Esophagus squamous epithelium (tissue), 4 donors: ENCODE results near the gene LCA5.

Source experiments
- POLR2A ChIP-seq, 4 donors: fragments of 450-650 bp; IDR thresholded peaks; one replicate each; pipeline ENCODE4 v1.6.1; 2017; ENCODE audit warnings: antibody characterized with exemption in 4 of 4, mild to moderate bottlenecking in 4 of 4, moderate library complexity in 3 of 4
- TF ChIP-seq, protein P1 (sequence below), 6 experiments: fragments of 450-650 bp in 4 of 6; fragments of 200-600 bp in 2 of 6; sonication (generic) in 2 of 6; IDR thresholded peaks; one replicate each; pipeline ENCODE4 v1.5.1; 2016 to 2019; ENCODE audit warnings: antibody characterized with exemption in 6 of 6, mild to moderate bottlenecking in 4 of 6, moderate library complexity in 4 of 6

DNA sequence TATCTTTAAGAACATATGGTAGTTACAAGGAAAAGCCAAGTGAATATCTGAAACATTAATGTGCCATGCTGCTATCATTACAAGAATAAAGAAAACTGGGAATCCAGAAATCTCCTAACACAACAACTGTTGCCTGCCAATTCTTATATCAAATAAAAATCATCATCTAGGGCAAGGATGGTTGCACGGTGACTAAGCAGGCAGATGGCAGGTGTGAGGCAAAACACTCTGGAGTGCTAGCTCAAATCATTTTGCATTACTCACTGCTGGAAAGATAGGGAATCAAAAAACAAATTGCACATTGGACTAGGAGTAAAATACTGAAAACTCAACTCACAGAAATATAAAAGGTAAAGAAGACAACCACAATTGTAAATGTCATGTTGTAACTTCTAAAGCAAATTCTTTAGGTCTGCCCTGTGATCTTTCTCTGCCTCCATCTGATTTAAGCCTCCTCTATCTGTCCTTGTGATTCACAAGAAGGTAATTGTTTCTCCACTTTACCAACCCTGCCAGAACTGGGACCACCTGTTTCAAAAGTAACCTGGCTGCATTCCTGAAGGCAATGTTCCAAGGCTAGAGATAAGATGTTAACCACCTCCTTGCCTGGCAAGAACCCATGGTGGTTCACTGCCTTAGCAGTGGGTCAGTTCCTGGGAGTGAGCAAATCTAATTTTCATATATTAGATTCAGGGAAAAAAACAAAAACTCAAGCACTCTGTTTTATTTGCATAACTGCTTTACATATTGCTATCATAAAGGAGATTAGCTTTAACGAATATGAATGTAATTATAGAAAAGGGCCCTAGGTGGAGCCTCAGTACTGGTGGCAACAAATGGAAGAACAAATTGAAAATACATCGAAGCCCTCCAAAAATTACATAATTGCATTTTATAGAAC is 33.1 kb upstream of the LCA5 start:
- TF ChIP-seq, protein P1, sequence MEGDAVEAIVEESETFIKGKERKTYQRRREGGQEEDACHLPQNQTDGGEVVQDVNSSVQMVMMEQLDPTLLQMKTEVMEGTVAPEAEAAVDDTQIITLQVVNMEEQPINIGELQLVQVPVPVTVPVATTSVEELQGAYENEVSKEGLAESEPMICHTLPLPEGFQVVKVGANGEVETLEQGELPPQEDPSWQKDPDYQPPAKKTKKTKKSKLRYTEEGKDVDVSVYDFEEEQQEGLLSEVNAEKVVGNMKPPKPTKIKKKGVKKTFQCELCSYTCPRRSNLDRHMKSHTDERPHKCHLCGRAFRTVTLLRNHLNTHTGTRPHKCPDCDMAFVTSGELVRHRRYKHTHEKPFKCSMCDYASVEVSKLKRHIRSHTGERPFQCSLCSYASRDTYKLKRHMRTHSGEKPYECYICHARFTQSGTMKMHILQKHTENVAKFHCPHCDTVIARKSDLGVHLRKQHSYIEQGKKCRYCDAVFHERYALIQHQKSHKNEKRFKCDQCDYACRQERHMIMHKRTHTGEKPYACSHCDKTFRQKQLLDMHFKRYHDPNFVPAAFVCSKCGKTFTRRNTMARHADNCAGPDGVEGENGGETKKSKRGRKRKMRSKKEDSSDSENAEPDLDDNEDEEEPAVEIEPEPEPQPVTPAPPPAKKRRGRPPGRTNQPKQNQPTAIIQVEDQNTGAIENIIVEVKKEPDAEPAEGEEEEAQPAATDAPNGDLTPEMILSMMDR (IDR thresholded peaks at IDR 0.05) = peak; percentile 18 to 70 (median 55)
- TF ChIP-seq POLR2A (IDR thresholded peaks at IDR 0.05) = no peak
